Measurements from ENCODE around the gene ZFTA. TPM values are rescaled to one million over a fixed set of nuclear protein-coding genes. Genes with fewer than 3 reads are reported as not detected.

The ZFTA gene
- total and polyA plus RNA-seq, 5 donors from 2014 or later = 0.07 to 2.2 (median 0.10) TPM; not detected in 1

- DNase-seq (no peak), ATAC-seq (ENCODE audit: low read depth in 2 of 2) (no peak)
- H3K27ac ChIP-seq (ENCODE audit: insufficient read depth, low read length, poor library complexity, severe bottlenecking) = no peak overlapping the region
- Mint-ChIP-seq H3K9me3 (peaks cover 0 to 3% (median 0%) of the 10 kb centered on the region in 7 donors), H3K4me1 (peaks cover 0 to 17% (median 8%) of the 10 kb centered on the region in 4 donors), H3K4me3 (peak overlapping the region in 2 of 4 donors; percentile 73 to 79), H3K36me3 (no peaks in the 10 kb centered on the region), H3K27me3 (peaks cover 48% of the 10 kb centered on the region), H3K27ac (no peak overlapping the region)
- no peaks in the 10 kb centered on the region for H3K9me3 ChIP-seq (ENCODE audit: control insufficient read depth in 2 of 2, low read length in 2 of 2)
- H3K4me1 ChIP-seq (ENCODE audit: control insufficient read depth, insufficient read depth, low read length, poor library complexity, severe bottlenecking) = peaks cover 17% of the 10 kb centered on the region
- no peaks in the 10 kb centered on the region for H3K36me3 ChIP-seq (ENCODE audit: control insufficient read depth, insufficient read depth, low read length)
- peaks cover 5% of the 10 kb centered on the region for H3K27me3 ChIP-seq (ENCODE audit: control insufficient read depth, insufficient read depth, low read length)
- no peak overlapping the region for H3K4me3 ChIP-seq (ENCODE audit: low read depth, low read length)
Observed at GRCh38 chr11:63770763-63771162, 2.2 kb upstream of the ZFTA start.

GRCh38 chr11:63769714-63770455 lies 1.3 kb upstream of the ZFTA start:
- Histone ChIP-seq H3K9me3 (ENCODE audit: control insufficient read depth in 2 of 2, low read length in 2 of 2) (no peaks in the 10 kb centered on the region), H3K27ac (ENCODE audit: insufficient read depth, low read length, poor library complexity, severe bottlenecking) (no peak overlapping the region), H3K27me3 (ENCODE audit: control insufficient read depth, insufficient read depth, low read length) (peaks cover 5% of the 10 kb centered on the region), H3K4me3 (ENCODE audit: low read depth, low read length) (no peak overlapping the region), H3K4me1 (ENCODE audit: control insufficient read depth, insufficient read depth, low read length, poor library complexity, severe bottlenecking) (peaks cover 17% of the 10 kb centered on the region), H3K36me3 (ENCODE audit: control insufficient read depth, insufficient read depth, low read length) (no peaks in the 10 kb centered on the region)
- Mint-ChIP-seq H3K36me3 (no peaks in the 10 kb centered on the region), H3K27ac (no peak overlapping the region), H3K27me3 (peaks cover 48% of the 10 kb centered on the region), H3K4me3 (peak overlapping the region; percentile 72 to 87 (median 74)), H3K9me3 (peaks cover 0 to 3% (median 0%) of the 10 kb centered on the region in 7 donors), H3K4me1 (peaks cover 0 to 17% (median 8%) of the 10 kb centered on the region in 4 donors)
- ATAC-seq (ENCODE audit: low read depth in 2 of 2) (no peak), DNase-seq (no peak)

DNA sequence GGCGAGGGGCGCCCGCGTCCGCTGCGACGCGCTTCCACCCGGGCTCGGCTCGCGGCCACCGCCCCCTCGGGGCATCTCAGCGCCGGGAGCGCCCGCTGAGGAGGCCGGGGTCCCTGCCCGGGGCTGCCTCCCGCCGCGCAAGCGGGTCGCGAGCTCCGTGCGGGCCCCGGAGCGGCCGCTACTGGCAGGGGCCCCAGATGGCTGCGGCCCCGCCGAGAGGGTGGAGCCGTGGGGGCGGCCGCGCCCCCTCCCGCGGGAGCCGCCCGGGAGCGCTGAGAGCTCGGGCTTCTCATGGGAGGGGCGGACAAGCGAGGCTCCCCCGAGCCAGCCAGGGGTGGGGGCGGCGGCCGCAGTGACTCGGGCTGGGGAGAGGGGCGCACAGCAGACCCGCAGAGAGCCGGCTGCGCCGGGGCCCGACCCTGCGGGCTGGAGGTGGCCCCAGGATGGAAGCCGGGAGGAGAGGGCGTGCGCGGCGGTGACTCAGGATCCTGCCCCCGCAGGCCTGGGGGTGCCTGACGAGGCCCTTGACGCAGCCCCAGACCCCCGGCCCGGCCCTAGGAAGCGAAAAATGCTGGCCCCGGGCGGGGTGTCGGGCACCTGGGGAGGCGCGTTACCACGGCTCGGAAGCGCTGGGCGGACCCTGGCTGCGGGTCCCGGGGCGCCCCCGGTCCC lies 603 bp upstream of the ZFTA start:
- peaks cover 5% of the 10 kb centered on the region for H3K27me3 ChIP-seq (ENCODE audit: control insufficient read depth, insufficient read depth, low read length)
- Mint-ChIP-seq H3K9me3 (peaks cover 0 to 3% (median 0%) of the 10 kb centered on the region in 7 donors), H3K36me3 (no peaks in the 10 kb centered on the region), H3K27me3 (peaks cover 47% of the 10 kb centered on the region), H3K4me3 (no peak overlapping the region), H3K4me1 (peaks cover 0 to 17% (median 8%) of the 10 kb centered on the region in 4 donors), H3K27ac (no peak overlapping the region)
- no peak overlapping the region for H3K27ac ChIP-seq (ENCODE audit: insufficient read depth, low read length, poor library complexity, severe bottlenecking)
- H3K36me3 ChIP-seq (ENCODE audit: control insufficient read depth, insufficient read depth, low read length) = no peaks in the 10 kb centered on the region
- H3K4me3 ChIP-seq (ENCODE audit: low read depth, low read length) = no peak overlapping the region
- DNase-seq (peak in 2 of 3 donors; percentile 17 to 19), ATAC-seq (ENCODE audit: low read depth in 2 of 2) (peak in 1 of 2 donors; percentile 13)
- peaks cover 17% of the 10 kb centered on the region for H3K4me1 ChIP-seq (ENCODE audit: control insufficient read depth, insufficient read depth, low read length, poor library complexity, severe bottlenecking)
- no peaks in the 10 kb centered on the region for H3K9me3 ChIP-seq (ENCODE audit: control insufficient read depth in 2 of 2, low read length in 2 of 2)

DNA sequence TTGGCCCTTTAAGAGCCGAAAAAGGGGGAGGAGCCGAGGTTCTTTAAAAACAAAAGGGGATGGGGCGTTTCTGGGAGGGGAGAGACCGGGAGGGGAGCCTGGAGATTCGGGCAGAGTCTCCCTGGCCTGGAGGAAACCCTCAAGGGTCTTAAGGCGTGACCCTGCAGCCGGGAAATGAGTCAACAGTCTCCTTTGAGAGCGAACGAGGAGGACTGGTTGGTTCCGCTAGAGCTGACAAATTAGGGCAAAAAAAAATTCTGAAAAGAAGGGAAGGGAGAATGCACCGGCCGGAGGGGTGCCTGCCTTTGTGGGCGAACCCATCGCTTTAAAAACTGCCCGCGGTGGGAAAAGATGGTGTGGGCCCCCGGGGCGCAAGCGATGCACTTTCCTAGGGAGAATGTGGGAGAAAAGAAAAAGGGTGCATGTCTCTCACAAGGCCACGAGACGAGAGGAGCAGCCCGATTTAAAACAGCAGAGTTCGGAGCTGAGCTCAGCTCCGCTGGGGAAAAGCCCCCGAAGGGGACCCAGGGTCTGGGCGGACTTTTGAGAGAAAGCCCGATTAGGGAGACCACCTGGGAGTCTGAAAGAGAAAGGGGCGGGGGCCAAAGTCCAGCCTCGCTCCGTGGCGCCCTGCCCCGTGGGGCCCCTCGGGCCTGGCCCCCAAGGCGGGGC lies 874 bp downstream of the ZFTA start:
- DNase-seq = peak; percentile 35 to 70 (median 39)

GRCh38 chr11:63767267-63767564 lies 1.4 kb downstream of the ZFTA start:
- H3K4me3 ChIP-seq (ENCODE audit: low read depth, low read length) = peak overlapping the region; percentile 79
- no peak overlapping the region for H3K27ac ChIP-seq (ENCODE audit: insufficient read depth, low read length, poor library complexity, severe bottlenecking)
- Mint-ChIP-seq H3K36me3 (no peaks in the 10 kb centered on the region), H3K27ac (peak overlapping the region; percentile 63 to 96 (median 91)), H3K9me3 (peaks cover 0 to 3% (median 0%) of the 10 kb centered on the region in 7 donors), H3K4me3 (peak overlapping the region; percentile 88 to 100 (median 95)), H3K4me1 (peaks cover 0 to 17% (median 8%) of the 10 kb centered on the region in 4 donors), H3K27me3 (peaks cover 30% of the 10 kb centered on the region)
- no peaks in the 10 kb centered on the region for H3K36me3 ChIP-seq (ENCODE audit: control insufficient read depth, insufficient read depth, low read length)
- peak in 1 of 2 donors; percentile 20 for ATAC-seq (ENCODE audit: low read depth in 2 of 2)
- H3K9me3 ChIP-seq (ENCODE audit: control insufficient read depth in 2 of 2, low read length in 2 of 2) = no peaks in the 10 kb centered on the region
- no peak for DNase-seq
- H3K27me3 ChIP-seq (ENCODE audit: control insufficient read depth, insufficient read depth, low read length) = peaks cover 5% of the 10 kb centered on the region
- peaks cover 17% of the 10 kb centered on the region for H3K4me1 ChIP-seq (ENCODE audit: control insufficient read depth, insufficient read depth, low read length, poor library complexity, severe bottlenecking)

More for the DNA sequence above, 874 bp downstream of the ZFTA start:
- peak overlapping the region; percentile 88 to 100 (median 95) for H3K4me3 Mint-ChIP-seq
- peaks cover 0 to 17% (median 8%) of the 10 kb centered on the region in 4 donors for H3K4me1 Mint-ChIP-seq
- Histone ChIP-seq H3K27ac (ENCODE audit: insufficient read depth, low read length, poor library complexity, severe bottlenecking) (no peak overlapping the region), H3K4me3 (ENCODE audit: low read depth, low read length) (peak overlapping the region; percentile 79), H3K27me3 (ENCODE audit: control insufficient read depth, insufficient read depth, low read length) (peaks cover 5% of the 10 kb centered on the region), H3K36me3 (ENCODE audit: control insufficient read depth, insufficient read depth, low read length) (no peaks in the 10 kb centered on the region), H3K4me1 (ENCODE audit: control insufficient read depth, insufficient read depth, low read length, poor library complexity, severe bottlenecking) (peaks cover 17% of the 10 kb centered on the region), H3K9me3 (ENCODE audit: control insufficient read depth in 2 of 2, low read length in 2 of 2) (no peaks in the 10 kb centered on the region)
- ATAC-seq (ENCODE audit: low read depth in 2 of 2) = peak in 1 of 2 donors; percentile 23
- peak overlapping the region; percentile 86 to 96 (median 91) for H3K27ac Mint-ChIP-seq
- peaks cover 35% of the 10 kb centered on the region for H3K27me3 Mint-ChIP-seq
- H3K36me3 Mint-ChIP-seq = no peaks in the 10 kb centered on the region
- H3K9me3 Mint-ChIP-seq = peaks cover 0 to 3% (median 0%) of the 10 kb centered on the region in 7 donors

DNA sequence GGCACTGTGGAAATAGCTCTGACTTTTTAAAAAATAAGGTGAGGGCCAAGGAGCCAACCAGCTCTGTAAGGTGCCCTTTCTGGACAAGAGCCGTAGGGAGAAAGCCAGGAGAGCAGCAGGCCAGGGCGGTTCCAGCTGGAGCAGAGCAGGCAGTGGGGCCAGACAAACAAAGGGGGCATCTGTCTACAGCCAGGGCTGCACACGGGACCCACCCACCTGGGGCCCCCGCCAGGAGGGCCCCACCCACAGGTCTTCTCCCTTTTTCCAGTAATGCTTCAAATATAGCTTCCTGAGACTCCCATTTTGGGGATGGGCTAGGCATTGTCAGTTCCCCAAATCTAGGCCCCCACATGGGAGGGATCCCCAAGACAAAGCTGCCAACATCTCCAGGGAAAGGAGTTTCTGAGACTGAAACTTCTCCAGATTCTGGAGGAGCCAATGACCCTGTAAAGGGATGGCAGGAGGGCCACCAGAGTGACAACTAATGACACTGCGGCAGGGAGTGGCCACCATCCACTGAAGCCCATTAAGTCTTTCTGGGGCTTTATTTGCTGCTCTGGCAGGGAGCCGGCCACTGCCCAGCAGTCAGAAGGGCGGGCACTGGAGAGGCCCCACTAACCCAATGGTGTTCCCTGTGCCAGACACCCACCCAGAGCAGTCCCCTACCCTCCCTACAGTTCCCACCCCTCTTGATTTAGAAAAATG lies 1.9 kb downstream of the ZFTA start:
- Histone ChIP-seq H3K9me3 (ENCODE audit: control insufficient read depth in 2 of 2, low read length in 2 of 2) (no peaks in the 10 kb centered on the region), H3K4me3 (ENCODE audit: low read depth, low read length) (peak overlapping the region; percentile 79), H3K4me1 (ENCODE audit: control insufficient read depth, insufficient read depth, low read length, poor library complexity, severe bottlenecking) (peaks cover 17% of the 10 kb centered on the region), H3K27ac (ENCODE audit: insufficient read depth, low read length, poor library complexity, severe bottlenecking) (no peak overlapping the region), H3K27me3 (ENCODE audit: control insufficient read depth, insufficient read depth, low read length) (peaks cover 5% of the 10 kb centered on the region), H3K36me3 (ENCODE audit: control insufficient read depth, insufficient read depth, low read length) (no peaks in the 10 kb centered on the region)
- no peak for ATAC-seq (ENCODE audit: low read depth in 2 of 2)
- Mint-ChIP-seq H3K27me3 (peaks cover 27% of the 10 kb centered on the region), H3K9me3 (peaks cover 0 to 3% (median 0%) of the 10 kb centered on the region in 7 donors), H3K27ac (peak overlapping the region in 2 of 3 donors; percentile 39 to 91), H3K4me1 (peaks cover 0 to 17% (median 8%) of the 10 kb centered on the region in 4 donors), H3K4me3 (peak overlapping the region; percentile 88 to 100 (median 95)), H3K36me3 (no peaks in the 10 kb centered on the region)
- no peak for DNase-seq

GRCh38 chr11:63765688-63766241 lies 2.8 kb downstream of the ZFTA start:
- DNase-seq (no peak), ATAC-seq (ENCODE audit: low read depth in 2 of 2) (no peak)
- peak overlapping the region in 1 of 4 donors; percentile 99 for H3K4me3 Mint-ChIP-seq
- H3K4me1 Mint-ChIP-seq = peaks cover 0 to 17% (median 8%) of the 10 kb centered on the region in 4 donors
- H3K9me3 ChIP-seq (ENCODE audit: control insufficient read depth in 2 of 2, low read length in 2 of 2) = no peaks in the 10 kb centered on the region
- H3K27ac Mint-ChIP-seq = no peak overlapping the region
- no peak overlapping the region for H3K4me3 ChIP-seq (ENCODE audit: low read depth, low read length)
- H3K27ac ChIP-seq (ENCODE audit: insufficient read depth, low read length, poor library complexity, severe bottlenecking) = no peak overlapping the region
- H3K36me3 Mint-ChIP-seq = no peaks in the 10 kb centered on the region
- H3K27me3 Mint-ChIP-seq = peaks cover 18% of the 10 kb centered on the region
- H3K36me3 ChIP-seq (ENCODE audit: control insufficient read depth, insufficient read depth, low read length) = peaks cover under 1% of the 10 kb centered on the region
- H3K4me1 ChIP-seq (ENCODE audit: control insufficient read depth, insufficient read depth, low read length, poor library complexity, severe bottlenecking) = peaks cover 17% of the 10 kb centered on the region
- peaks cover 0 to 3% (median 0%) of the 10 kb centered on the region in 7 donors for H3K9me3 Mint-ChIP-seq
- H3K27me3 ChIP-seq (ENCODE audit: control insufficient read depth, insufficient read depth, low read length) = peaks cover 3% of the 10 kb centered on the region

All from CD4-positive, CD25-positive, alpha-beta regulatory T cell (primary cell).